Prostate gland (tissue), 2 donors: ENCODE data around the gene SEPTIN8.

Experiments used
- CTCF ChIP-seq, 4 experiments: fragments of 200-600 bp in 2 of 4; fragments of 450-650 bp in 2 of 4; sonication (generic) in 2 of 4; IDR thresholded peaks; 1 replicate in 3 of 4; 2 replicates in 1 of 4; pipeline ENCODE4 v1.5.1; 2016 to 2019; ENCODE audit warnings: antibody characterized with exemption in 4 of 4, mild to moderate bottlenecking in 2 of 4, moderate library complexity in 2 of 4
- POLR2AphosphoS5 ChIP-seq: sonication (generic); formaldehyde crosslinking; IDR thresholded peaks from one replicate; pipeline ENCODE4 v1.6.1; 2017; ENCODE audit warnings: antibody characterized with exemption

GRCh38 chr5:132781029-132781428 lies 4.0 kb upstream of the SEPTIN8 start:
- TF ChIP-seq CTCF (IDR thresholded peaks at IDR 0.05) (no peak), POLR2AphosphoS5 (no peak)
